HepG2 (cell line): ENCODE data around the gene RNF14.
"Not testable (repeated sequence)": the region's sequence is repeated elsewhere in the genome, so short reads cannot be mapped to it uniquely, and the experiment has no call there.

Experiments
- ZNF549 ChIP-seq: sonication (generic); formaldehyde crosslinking; IDR thresholded peaks from 2 replicates; pipeline ENCODE4 v1.5.0; 2020; ENCODE audit warnings: missing genetic modification reagents
- TF ChIP-seq, protein P1 (sequence below): sonication (generic); formaldehyde crosslinking; IDR thresholded peaks from 2 replicates; pipeline ENCODE4 v1.5.0; 2020; ENCODE audit warnings: mild to moderate bottlenecking, missing genetic modification reagents, moderate library complexity

DNA sequence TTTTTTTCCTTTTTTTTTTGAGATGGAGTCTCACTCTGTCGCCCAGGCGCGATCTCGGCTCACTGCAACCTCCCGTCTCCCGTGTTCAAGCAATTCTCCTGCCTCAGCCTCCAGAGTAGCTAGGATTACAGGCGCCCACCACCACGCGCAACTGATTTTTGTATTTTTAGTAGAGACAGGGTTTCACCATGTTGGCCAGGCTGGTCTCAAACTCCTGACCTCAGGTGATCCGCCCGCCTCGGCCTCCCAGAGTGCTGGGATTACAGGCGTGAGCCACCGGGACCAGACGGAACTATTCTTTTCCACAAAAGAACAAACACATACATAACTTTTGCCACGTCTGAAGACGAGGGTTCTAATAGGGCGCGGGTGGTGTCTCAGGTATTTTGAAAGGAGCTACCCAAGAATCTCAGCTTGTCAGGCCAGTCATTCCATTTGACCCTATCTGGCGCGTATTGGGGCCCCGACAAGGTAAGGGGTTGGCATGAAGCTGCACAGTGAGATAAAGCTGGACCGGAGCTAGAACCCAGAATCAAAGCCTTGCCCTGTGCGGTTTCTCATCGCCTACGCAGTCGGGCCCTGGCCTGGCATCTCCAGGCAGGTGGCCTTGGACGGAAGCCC lies 46.0 kb upstream of the RNF14 start:
- TF ChIP-seq ZNF549 (CRISPR knock-in tag), result not testable (repeated sequence)
- TF ChIP-seq, protein P1, sequence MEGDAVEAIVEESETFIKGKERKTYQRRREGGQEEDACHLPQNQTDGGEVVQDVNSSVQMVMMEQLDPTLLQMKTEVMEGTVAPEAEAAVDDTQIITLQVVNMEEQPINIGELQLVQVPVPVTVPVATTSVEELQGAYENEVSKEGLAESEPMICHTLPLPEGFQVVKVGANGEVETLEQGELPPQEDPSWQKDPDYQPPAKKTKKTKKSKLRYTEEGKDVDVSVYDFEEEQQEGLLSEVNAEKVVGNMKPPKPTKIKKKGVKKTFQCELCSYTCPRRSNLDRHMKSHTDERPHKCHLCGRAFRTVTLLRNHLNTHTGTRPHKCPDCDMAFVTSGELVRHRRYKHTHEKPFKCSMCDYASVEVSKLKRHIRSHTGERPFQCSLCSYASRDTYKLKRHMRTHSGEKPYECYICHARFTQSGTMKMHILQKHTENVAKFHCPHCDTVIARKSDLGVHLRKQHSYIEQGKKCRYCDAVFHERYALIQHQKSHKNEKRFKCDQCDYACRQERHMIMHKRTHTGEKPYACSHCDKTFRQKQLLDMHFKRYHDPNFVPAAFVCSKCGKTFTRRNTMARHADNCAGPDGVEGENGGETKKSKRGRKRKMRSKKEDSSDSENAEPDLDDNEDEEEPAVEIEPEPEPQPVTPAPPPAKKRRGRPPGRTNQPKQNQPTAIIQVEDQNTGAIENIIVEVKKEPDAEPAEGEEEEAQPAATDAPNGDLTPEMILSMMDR (CRISPR knock-in tag), result not testable (repeated sequence)
